Activated CD4-positive, alpha-beta T cell treated with anti-CD3 and anti-CD28 coated beads, Interleukin-2, amount 50 U/mL, for 16 hours (primary cell): ENCODE data around the gene ZFHX2.

Experiments
- DNase-seq: peaks from one replicate; pipeline ENCODE4 v3.0.0-alpha.2; 2020

ZFHX2 gene

GRCh38 chr14:23559010-23559925 lies 7.7 kb upstream of the ZFHX2 start:
- DNase-seq = peak; percentile 61

GRCh38 chr14:23558346-23559009 lies 6.9 kb upstream of the ZFHX2 start:
- no peak for DNase-seq

- no peak for DNase-seq
Measured at GRCh38 chr14:23557946-23558345, 6.4 kb upstream of the ZFHX2 start.

GRCh38 chr14:23557521-23557920 lies 6.0 kb upstream of the ZFHX2 start:
- DNase-seq = no peak

- no peak for DNase-seq
Measured at GRCh38 chr14:23556700-23557440, 5.3 kb upstream of the ZFHX2 start.

- peak; percentile 95 for DNase-seq
Measured at GRCh38 chr14:23555882-23556699, 4.5 kb upstream of the ZFHX2 start, which contains the start of gene THTPA. Gene THTPA (plus strand): TSS chr14:23556271. CDS start chr14:23556758, 487 bp downstream.

- no peak for DNase-seq
Measured at GRCh38 chr14:23555533-23555881, 3.9 kb upstream of the ZFHX2 start.

GRCh38 chr14:23550812-23551265 lies 726 bp downstream of the ZFHX2 start:
- DNase-seq = no peak

- DNase-seq = no peak
Measured at GRCh38 chr14:23550131-23550811, 1.3 kb downstream of the ZFHX2 start.

GRCh38 chr14:23548351-23549318 lies 2.9 kb downstream of the ZFHX2 start:
- no peak for DNase-seq

GRCh38 chr14:23547924-23548323 lies 3.6 kb downstream of the ZFHX2 start:
- no peak for DNase-seq

- DNase-seq = no peak
Measured at GRCh38 chr14:23546450-23547035, 5.0 kb downstream of the ZFHX2 start.

GRCh38 chr14:23545740-23546365 lies 5.7 kb downstream of the ZFHX2 start:
- DNase-seq = no peak

- DNase-seq = no peak
Measured at GRCh38 chr14:23544511-23545447, 6.8 kb downstream of the ZFHX2 start.

GRCh38 chr14:23543403-23543802 lies 8.2 kb downstream of the ZFHX2 start:
- no peak for DNase-seq

GRCh38 chr14:23542261-23542660 lies 9.3 kb downstream of the ZFHX2 start:
- no peak for DNase-seq

- DNase-seq = no peak
Measured at GRCh38 chr14:23540141-23540469, 11.5 kb downstream of the ZFHX2 start.

- peak; percentile 61 for DNase-seq
Measured at GRCh38 chr14:23539248-23540140, 12.1 kb downstream of the ZFHX2 start.
